Fibroblast of villous mesenchyme (primary cell): ENCODE results near the gene SLU7. TPM values are rescaled to one million over a fixed set of nuclear protein-coding genes. Genes with fewer than 3 reads are reported as not detected.

Experiments used
- DNase-seq: peaks from one replicate; pipeline ENCODE4 v3.0.0-alpha.2; 2010; ENCODE audit warnings: low read depth
- H3K4me3 ChIP-seq: 2 replicates; pipeline ENCODE4 v1.5.1; 2011; ENCODE audit warnings: low read depth, mild to moderate bottlenecking, low read length
- total RNA-seq: library from RNA; depleted of rRNA; stranded (reverse); fragments of >200 nt; gene quantifications from 2 replicates; pipeline ENCODE4 v1.2.3, GENCODE V29; 2012
- TF ChIP-seq, protein P1 (sequence below): IDR thresholded peaks from 2 replicates; pipeline ENCODE4 v1.5.1; 2012; ENCODE audit warnings: low read depth, mild to moderate bottlenecking, low read length; ENCODE audit not compliant: insufficient read depth

SLU7 gene
- total RNA-seq, 1 donor, result 48.4 TPM

DNA sequence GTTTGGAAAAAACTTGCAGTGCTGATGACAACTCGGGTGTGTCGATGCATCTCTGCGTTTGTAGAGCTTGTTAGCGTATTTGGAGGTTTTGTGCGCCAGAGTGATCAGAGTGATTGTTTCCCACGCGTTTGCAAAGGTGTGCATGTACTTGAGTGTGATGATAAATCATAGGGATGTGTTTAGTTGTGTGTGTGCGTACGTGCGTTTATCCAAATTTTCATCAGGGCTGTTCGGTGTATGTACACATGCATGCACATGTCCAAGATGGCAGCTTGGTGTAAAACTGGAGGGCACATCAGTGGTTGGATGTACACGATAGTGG, 48.2 kb downstream of the SLU7 start:
- DNase-seq, result no peak
- H3K4me3 ChIP-seq, result peak overlapping the region; percentile 59
- TF ChIP-seq, protein P1, sequence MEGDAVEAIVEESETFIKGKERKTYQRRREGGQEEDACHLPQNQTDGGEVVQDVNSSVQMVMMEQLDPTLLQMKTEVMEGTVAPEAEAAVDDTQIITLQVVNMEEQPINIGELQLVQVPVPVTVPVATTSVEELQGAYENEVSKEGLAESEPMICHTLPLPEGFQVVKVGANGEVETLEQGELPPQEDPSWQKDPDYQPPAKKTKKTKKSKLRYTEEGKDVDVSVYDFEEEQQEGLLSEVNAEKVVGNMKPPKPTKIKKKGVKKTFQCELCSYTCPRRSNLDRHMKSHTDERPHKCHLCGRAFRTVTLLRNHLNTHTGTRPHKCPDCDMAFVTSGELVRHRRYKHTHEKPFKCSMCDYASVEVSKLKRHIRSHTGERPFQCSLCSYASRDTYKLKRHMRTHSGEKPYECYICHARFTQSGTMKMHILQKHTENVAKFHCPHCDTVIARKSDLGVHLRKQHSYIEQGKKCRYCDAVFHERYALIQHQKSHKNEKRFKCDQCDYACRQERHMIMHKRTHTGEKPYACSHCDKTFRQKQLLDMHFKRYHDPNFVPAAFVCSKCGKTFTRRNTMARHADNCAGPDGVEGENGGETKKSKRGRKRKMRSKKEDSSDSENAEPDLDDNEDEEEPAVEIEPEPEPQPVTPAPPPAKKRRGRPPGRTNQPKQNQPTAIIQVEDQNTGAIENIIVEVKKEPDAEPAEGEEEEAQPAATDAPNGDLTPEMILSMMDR, result no peak

DNA sequence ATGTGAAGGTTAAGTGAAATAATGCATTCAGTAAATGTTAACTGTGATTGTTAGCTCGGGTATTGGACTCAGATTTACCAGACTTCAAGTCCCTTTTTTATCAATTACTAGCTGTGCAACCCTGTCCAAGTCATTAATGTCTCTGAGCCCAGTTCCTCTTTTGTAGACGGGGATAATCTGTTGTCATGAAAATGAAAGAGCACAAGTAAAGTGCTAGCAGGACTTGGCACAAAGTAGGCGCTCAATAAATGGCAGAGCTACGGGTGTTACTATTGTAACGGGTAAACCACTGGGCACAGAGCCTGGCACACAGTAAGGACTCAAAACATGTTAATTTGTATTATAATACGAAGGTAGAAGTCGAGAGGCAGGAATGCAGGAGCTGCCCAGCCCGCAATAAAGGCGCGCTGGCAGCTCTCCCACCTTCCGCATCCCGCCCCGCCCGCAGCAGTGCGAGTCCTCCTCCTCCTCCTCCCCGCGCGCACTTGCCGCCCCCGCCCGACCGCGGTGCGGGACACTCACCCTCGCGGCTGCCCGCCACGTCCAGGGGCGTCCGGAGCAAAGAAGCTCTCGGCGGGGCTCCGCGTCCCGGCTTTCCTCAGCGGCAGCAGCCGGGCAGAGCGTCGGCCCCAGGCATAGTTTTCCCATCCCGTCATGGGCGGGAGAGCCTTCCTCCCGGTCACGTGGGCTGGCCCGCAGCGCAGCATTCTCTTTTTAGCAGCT, 48.7 kb downstream of the SLU7 start, which contains the start of gene C1QTNF2:
C1QTNF2 (minus strand) TSS at position 637 of the 723 bp plus-strand sequence. CDS start 15,615 bp downstream, outside the sequence.
- TF ChIP-seq, protein P1, result no peak
- peak; percentile 59 for DNase-seq
- peak within 1 kb of the TSS; percentile 59 for H3K4me3 ChIP-seq

DNA sequence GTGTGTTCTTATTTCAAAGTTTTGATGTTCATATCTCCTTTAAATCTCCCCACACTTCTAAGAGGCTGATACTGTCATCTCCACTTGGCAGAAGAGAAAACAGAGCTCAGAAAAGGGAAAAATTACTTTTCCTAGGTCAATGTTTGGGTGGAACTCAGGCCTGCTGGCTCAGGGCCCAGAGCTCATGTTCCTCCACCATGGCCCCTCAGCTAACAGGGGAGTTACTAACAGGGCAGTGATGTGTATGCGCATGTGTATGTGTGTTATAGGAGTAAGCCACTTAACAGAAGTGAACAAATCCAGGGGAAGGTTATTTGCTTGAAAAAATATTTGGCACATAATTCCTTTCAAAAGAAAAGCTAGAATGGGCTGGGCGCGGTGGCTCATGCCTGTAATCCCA, 51.0 kb downstream of the SLU7 start:
- TF ChIP-seq, protein P1, result no peak
- no peak overlapping the region for H3K4me3 ChIP-seq
- DNase-seq, result no peak

DNA sequence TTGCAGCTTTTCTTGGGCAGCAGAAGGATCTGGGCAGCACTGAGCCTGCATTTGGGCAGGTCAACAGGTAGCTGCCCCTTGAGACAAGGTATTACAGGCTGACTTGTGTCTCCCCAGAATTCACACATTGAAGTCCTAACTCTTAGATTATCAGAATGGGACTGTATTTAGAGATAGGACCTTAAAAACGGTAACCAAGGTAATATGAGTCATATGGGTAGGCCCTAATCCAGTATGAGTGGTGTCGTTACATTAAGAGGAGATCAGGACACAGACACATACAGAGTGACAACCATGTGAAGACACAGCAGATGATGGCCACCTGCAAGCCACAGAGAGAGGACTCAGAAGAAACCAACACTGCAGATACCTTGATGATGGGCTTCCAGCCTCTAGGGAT, 51.6 kb downstream of the SLU7 start:
- TF ChIP-seq, protein P1, result no peak
- no peak for DNase-seq
- H3K4me3 ChIP-seq, result no peak overlapping the region

DNA sequence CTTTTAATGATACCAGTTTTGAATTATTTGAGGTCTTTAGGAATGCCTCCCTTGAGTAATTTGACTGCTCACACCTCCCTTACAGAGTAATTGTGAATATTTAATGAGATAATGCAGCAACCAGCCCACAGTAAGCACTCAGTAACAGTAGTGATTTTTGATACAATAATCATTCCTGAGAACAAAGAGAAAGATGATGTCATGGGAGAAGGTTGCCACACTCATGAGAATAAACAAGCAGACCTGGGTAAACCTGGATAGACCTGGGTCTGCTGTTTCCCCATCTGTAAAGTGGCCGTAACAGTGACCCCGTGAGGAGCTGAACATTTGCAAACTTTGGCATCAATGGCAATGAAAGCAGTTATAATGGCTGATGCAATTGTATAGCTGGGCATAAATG, 52.7 kb downstream of the SLU7 start:
- no peak for DNase-seq
- no peak overlapping the region for H3K4me3 ChIP-seq
- TF ChIP-seq, protein P1, result no peak

DNA sequence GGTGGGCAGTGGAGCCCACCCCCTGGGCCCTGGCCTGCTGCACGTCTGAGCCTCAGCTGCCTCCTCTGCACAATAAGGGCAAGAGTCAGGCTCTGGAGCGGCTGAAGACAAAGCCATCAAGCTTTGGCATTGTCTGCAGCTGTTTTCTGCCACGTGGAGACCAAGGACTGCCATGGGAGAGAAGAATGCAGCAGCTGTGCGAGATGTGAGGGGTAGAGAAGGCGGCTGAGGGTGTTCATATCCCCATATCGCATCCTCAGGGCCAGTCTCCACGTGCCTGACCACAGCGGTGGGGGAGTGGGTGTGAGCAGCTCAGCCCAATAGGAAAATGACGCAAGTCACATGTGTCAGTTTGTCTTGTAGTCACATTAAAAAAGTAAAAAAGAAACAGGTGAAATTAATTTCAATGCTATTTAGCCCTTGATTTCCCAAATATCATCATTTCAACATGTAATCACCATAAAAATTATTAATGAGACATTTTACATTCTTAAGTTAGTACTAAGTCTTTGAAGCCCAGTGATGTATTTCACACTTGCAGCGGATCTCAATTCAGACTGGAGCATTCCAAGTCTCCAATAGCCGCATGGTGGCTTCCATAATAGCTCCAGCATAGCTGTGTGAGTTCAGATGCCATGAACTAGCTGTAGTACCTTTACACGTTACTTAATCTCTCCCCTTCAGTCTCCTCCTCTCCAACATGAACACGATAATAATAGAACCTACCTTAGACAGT, 55.1 kb downstream of the SLU7 start:
- DNase-seq, result no peak
- TF ChIP-seq, protein P1, result no peak
- no peak overlapping the region for H3K4me3 ChIP-seq
